HG03045 (cell line): Measurements from ENCODE around the gene TNRC18.
"Not testable (repeated sequence)": the region's sequence is repeated elsewhere in the genome, so short reads cannot be mapped to it uniquely, and the experiment has no call there.

Experiments used
- ATAC-seq: cut with Tn5 transposase; IDR thresholded peaks from one replicate; pipeline ENCODE4 v1.9.1; 2021; ENCODE audit warnings: mild to moderate bottlenecking, moderate library complexity; ENCODE audit not compliant: unreplicated experiment

The TNRC18 gene

GRCh38 chr7:5320802-5321396 lies 102.7 kb downstream of the TNRC18 start:
- no peak for ATAC-seq

GRCh38 chr7:5320391-5320790 lies 103.2 kb downstream of the TNRC18 start:
- ATAC-seq = no peak

- ATAC-seq = not testable (repeated sequence)
Observed at GRCh38 chr7:5318613-5319012, 105.0 kb downstream of the TNRC18 start.

GRCh38 chr7:5315761-5316160 lies 107.9 kb downstream of the TNRC18 start:
- ATAC-seq = no peak

GRCh38 chr7:5314864-5315263 lies 108.8 kb downstream of the TNRC18 start:
- no peak for ATAC-seq

GRCh38 chr7:5313076-5313885 lies 110.4 kb downstream of the TNRC18 start:
- ATAC-seq = not testable (repeated sequence)

GRCh38 chr7:5312276-5313070 lies 111.2 kb downstream of the TNRC18 start:
- not testable (repeated sequence) for ATAC-seq

GRCh38 chr7:5310822-5311405 lies 112.7 kb downstream of the TNRC18 start:
- ATAC-seq = no peak

GRCh38 chr7:5309146-5309545 lies 114.5 kb downstream of the TNRC18 start:
- no peak for ATAC-seq

GRCh38 chr7:5307221-5308142 lies 116.2 kb downstream of the TNRC18 start:
- not testable (repeated sequence) for ATAC-seq

- not testable (repeated sequence) for ATAC-seq
Observed at GRCh38 chr7:5305050-5305449, 118.6 kb downstream of the TNRC18 start.

GRCh38 chr7:5303591-5304505 lies 119.8 kb downstream of the TNRC18 start:
- no peak for ATAC-seq

GRCh38 chr7:5303061-5303460 lies 120.6 kb downstream of the TNRC18 start:
- no peak for ATAC-seq

- no peak for ATAC-seq
Observed at GRCh38 chr7:5302577-5302976, 121.1 kb downstream of the TNRC18 start.

GRCh38 chr7:5300366-5300765 lies 123.3 kb downstream of the TNRC18 start:
- ATAC-seq = no peak

- ATAC-seq = no peak
Observed at GRCh38 chr7:5296611-5297226, 126.9 kb downstream of the TNRC18 start.

GRCh38 chr7:5296015-5296610 lies 127.5 kb downstream of the TNRC18 start:
- ATAC-seq = no peak
